Measurements from ENCODE around the gene POLR2F.

The POLR2F gene

GRCh38 chr22:37957232-37957631 lies 3.7 kb downstream of the POLR2F start:
- Histone ChIP-seq H3K4me2 (ENCODE audit: low read length) (no peak overlapping the region), H3K27me3 (ENCODE audit: control insufficient read depth, low read length) (peaks cover 8% of the 10 kb centered on the region), H4K20me1 (ENCODE audit: control insufficient read depth, insufficient read depth, low read depth, low read length) (no peaks in the 10 kb centered on the region), H3K9me3 (ENCODE audit: control insufficient read depth, insufficient read depth, low read length) (no peaks in the 10 kb centered on the region), H3K36me3 (ENCODE audit: control insufficient read depth, low read length) (peaks cover 51% of the 10 kb centered on the region), H3K27ac (ENCODE audit: low read depth, low read length) (no peak overlapping the region), H3K4me1 (ENCODE audit: control insufficient read depth, low read length) (peaks cover 16% of the 10 kb centered on the region), H3K4me3 (ENCODE audit: low read length) (no peak overlapping the region), H3K79me2 (ENCODE audit: control insufficient read depth, low read length) (peaks cover 44% of the 10 kb centered on the region), H3F3A (ENCODE audit: control insufficient read depth, insufficient read depth) (no peaks in the 10 kb centered on the region), H3K9me2 (replicated peaks; ENCODE audit: control insufficient read depth, low read length) (no peaks in the 10 kb centered on the region)
- TF ChIP-seq CTCF (IDR thresholded peaks at IDR 0.05; ENCODE audit: low read depth, low read length, poor library complexity, severe bottlenecking), result no peak
- TF ChIP-seq EZH2phosphoT487 (IDR thresholded peaks at IDR 0.05; ENCODE audit: borderline replicate concordance, low read length), result no peak

- Histone ChIP-seq H3K27ac (ENCODE audit: low read depth, low read length) (no peak overlapping the region), H3K4me3 (ENCODE audit: low read length) (no peak overlapping the region), H3K4me1 (ENCODE audit: control insufficient read depth, low read length) (peaks cover 7% of the 10 kb centered on the region), H4K20me1 (ENCODE audit: control insufficient read depth, insufficient read depth, low read depth, low read length) (no peaks in the 10 kb centered on the region), H3K4me2 (ENCODE audit: low read length) (no peak overlapping the region), H3K27me3 (ENCODE audit: control insufficient read depth, low read length) (no peaks in the 10 kb centered on the region), H3F3A (ENCODE audit: control insufficient read depth, insufficient read depth) (0 out of 2 replicates have a peak, but pooled peaks cover 3% of the 10 kb centered on the region), H3K9me2 (replicated peaks; ENCODE audit: control insufficient read depth, low read length) (no peaks in the 10 kb centered on the region), H3K36me3 (ENCODE audit: control insufficient read depth, low read length) (peaks cover 55% of the 10 kb centered on the region), H3K9me3 (ENCODE audit: control insufficient read depth, insufficient read depth, low read length) (no peaks in the 10 kb centered on the region), H3K79me2 (ENCODE audit: control insufficient read depth, low read length) (peaks cover 35% of the 10 kb centered on the region)
- TF ChIP-seq EZH2phosphoT487 (IDR thresholded peaks at IDR 0.05; ENCODE audit: borderline replicate concordance, low read length), result no peak
- TF ChIP-seq CTCF (IDR thresholded peaks at IDR 0.05; ENCODE audit: low read depth, low read length, poor library complexity, severe bottlenecking), result no peak
Observed at GRCh38 chr22:37959231-37959825, 5.8 kb downstream of the POLR2F start.

- Histone ChIP-seq H3K79me2 (ENCODE audit: control insufficient read depth, low read length) (peaks cover 24% of the 10 kb centered on the region), H4K20me1 (ENCODE audit: control insufficient read depth, insufficient read depth, low read depth, low read length) (no peaks in the 10 kb centered on the region), H3K9me2 (replicated peaks; ENCODE audit: control insufficient read depth, low read length) (no peaks in the 10 kb centered on the region), H3K36me3 (ENCODE audit: control insufficient read depth, low read length) (peaks cover 68% of the 10 kb centered on the region), H3K9me3 (ENCODE audit: control insufficient read depth, insufficient read depth, low read length) (no peaks in the 10 kb centered on the region), H3K27me3 (ENCODE audit: control insufficient read depth, low read length) (no peaks in the 10 kb centered on the region), H3K27ac (ENCODE audit: low read depth, low read length) (no peak overlapping the region), H3K4me2 (ENCODE audit: low read length) (no peak overlapping the region), H3K4me1 (ENCODE audit: control insufficient read depth, low read length) (no peaks in the 10 kb centered on the region), H3F3A (ENCODE audit: control insufficient read depth, insufficient read depth) (0 out of 2 replicates have a peak, but pooled peaks cover 3% of the 10 kb centered on the region), H3K4me3 (ENCODE audit: low read length) (no peak overlapping the region)
- no peak for TF ChIP-seq CTCF (IDR thresholded peaks at IDR 0.05; ENCODE audit: low read depth, low read length, poor library complexity, severe bottlenecking)
- TF ChIP-seq EZH2phosphoT487 (IDR thresholded peaks at IDR 0.05; ENCODE audit: borderline replicate concordance, low read length), result no peak
Observed at GRCh38 chr22:37961062-37961461, 7.6 kb downstream of the POLR2F start.

All from DOHH2 (cell line).